Rectal smooth muscle tissue (tissue), 1 donor: ENCODE data around the gene GREB1L.

Experiments
- H3K27ac ChIP-seq: one replicate; pipeline ENCODE4 v1.7.0; 2013; ENCODE audit warnings: low read depth, low read length, inconsistent platforms
- H3K27me3 ChIP-seq: one replicate; pipeline ENCODE4 v1.7.0; 2013; ENCODE audit warnings: low read length; ENCODE audit not compliant: control insufficient read depth, insufficient read depth
- H3K36me3 ChIP-seq: one replicate; pipeline ENCODE4 v1.7.0; 2013; ENCODE audit warnings: low read length; ENCODE audit not compliant: control insufficient read depth, insufficient read depth
- H3K4me1 ChIP-seq: one replicate; pipeline ENCODE4 v1.7.0; 2013; ENCODE audit warnings: low read length; ENCODE audit not compliant: control insufficient read depth, insufficient read depth
- H3K4me3 ChIP-seq: one replicate; pipeline ENCODE4 v1.7.0; 2013; ENCODE audit warnings: low read length
- H3K9ac ChIP-seq: one replicate; pipeline ENCODE4 v1.7.0; 2013; ENCODE audit warnings: low read length

Gene GREB1L

GRCh38 chr18:21486905-21487437 lies 244.9 kb downstream of the GREB1L start:
- no peak overlapping the region for H3K9ac ChIP-seq
- H3K4me1 ChIP-seq = no peaks in the 10 kb centered on the region
- no peak overlapping the region for H3K27ac ChIP-seq
- no peaks in the 10 kb centered on the region for H3K27me3 ChIP-seq
- no peak overlapping the region for H3K4me3 ChIP-seq
- H3K36me3 ChIP-seq = no peaks in the 10 kb centered on the region

- H3K9ac ChIP-seq = no peak overlapping the region
- no peaks in the 10 kb centered on the region for H3K4me1 ChIP-seq
- H3K27me3 ChIP-seq = no peaks in the 10 kb centered on the region
- no peak overlapping the region for H3K27ac ChIP-seq
- no peaks in the 10 kb centered on the region for H3K36me3 ChIP-seq
- no peak overlapping the region for H3K4me3 ChIP-seq
Measured at GRCh38 chr18:21489119-21489750, 247.2 kb downstream of the GREB1L start.

GRCh38 chr18:21489919-21490495 lies 248.0 kb downstream of the GREB1L start:
- H3K27me3 ChIP-seq = no peaks in the 10 kb centered on the region
- no peaks in the 10 kb centered on the region for H3K36me3 ChIP-seq
- H3K9ac ChIP-seq = no peak overlapping the region
- H3K4me3 ChIP-seq = no peak overlapping the region
- no peak overlapping the region for H3K27ac ChIP-seq
- H3K4me1 ChIP-seq = no peaks in the 10 kb centered on the region

GRCh38 chr18:21490748-21491147 lies 248.7 kb downstream of the GREB1L start:
- Histone ChIP-seq H3K27ac (no peak overlapping the region), H3K4me1 (no peaks in the 10 kb centered on the region), H3K27me3 (no peaks in the 10 kb centered on the region), H3K4me3 (no peak overlapping the region), H3K36me3 (no peaks in the 10 kb centered on the region), H3K9ac (no peak overlapping the region)

GRCh38 chr18:21496277-21496835 lies 254.3 kb downstream of the GREB1L start:
- H3K4me1 ChIP-seq = no peaks in the 10 kb centered on the region
- H3K4me3 ChIP-seq = no peak overlapping the region
- H3K27ac ChIP-seq = no peak overlapping the region
- no peaks in the 10 kb centered on the region for H3K27me3 ChIP-seq
- H3K36me3 ChIP-seq = no peaks in the 10 kb centered on the region
- no peak overlapping the region for H3K9ac ChIP-seq

GRCh38 chr18:21499997-21500396 lies 258.0 kb downstream of the GREB1L start:
- no peak overlapping the region for H3K27ac ChIP-seq
- no peak overlapping the region for H3K4me3 ChIP-seq
- no peaks in the 10 kb centered on the region for H3K36me3 ChIP-seq
- no peaks in the 10 kb centered on the region for H3K27me3 ChIP-seq
- H3K9ac ChIP-seq = no peak overlapping the region
- no peaks in the 10 kb centered on the region for H3K4me1 ChIP-seq

- Histone ChIP-seq H3K27ac (no peak overlapping the region), H3K27me3 (no peaks in the 10 kb centered on the region), H3K9ac (no peak overlapping the region)
Measured at GRCh38 chr18:21502661-21503060, 260.6 kb downstream of the GREB1L start.

GRCh38 chr18:21507913-21508701 lies 266.1 kb downstream of the GREB1L start:
- Histone ChIP-seq H3K9ac (no peak overlapping the region), H3K27ac (no peak overlapping the region), H3K4me1 (no peaks in the 10 kb centered on the region), H3K36me3 (no peaks in the 10 kb centered on the region), H3K4me3 (no peak overlapping the region), H3K27me3 (no peaks in the 10 kb centered on the region)

More at GRCh38 chr18:21502661-21503060, 260.6 kb downstream of the GREB1L start:
- H3K4me3 ChIP-seq = no peak overlapping the region
- H3K4me1 ChIP-seq = no peaks in the 10 kb centered on the region
- no peaks in the 10 kb centered on the region for H3K36me3 ChIP-seq

GRCh38 chr18:21509062-21509461 lies 267.0 kb downstream of the GREB1L start:
- H3K27me3 ChIP-seq = no peaks in the 10 kb centered on the region
- no peaks in the 10 kb centered on the region for H3K36me3 ChIP-seq
- H3K9ac ChIP-seq = no peak overlapping the region
- no peak overlapping the region for H3K4me3 ChIP-seq
- H3K4me1 ChIP-seq = no peaks in the 10 kb centered on the region
- H3K27ac ChIP-seq = no peak overlapping the region

GRCh38 chr18:21513292-21513691 lies 271.3 kb downstream of the GREB1L start:
- Histone ChIP-seq H3K27ac (no peak overlapping the region), H3K4me3 (no peak overlapping the region), H3K4me1 (no peaks in the 10 kb centered on the region), H3K36me3 (no peaks in the 10 kb centered on the region), H3K9ac (no peak overlapping the region), H3K27me3 (no peaks in the 10 kb centered on the region)

- Histone ChIP-seq H3K4me3 (no peak overlapping the region), H3K36me3 (no peaks in the 10 kb centered on the region), H3K27ac (no peak overlapping the region), H3K4me1 (no peaks in the 10 kb centered on the region), H3K27me3 (no peaks in the 10 kb centered on the region), H3K9ac (no peak overlapping the region)
Measured at GRCh38 chr18:21513741-21514140, 271.7 kb downstream of the GREB1L start.

GRCh38 chr18:21522530-21522929 lies 280.5 kb downstream of the GREB1L start:
- no peak overlapping the region for H3K27ac ChIP-seq

More at GRCh38 chr18:21522530-21522929, 280.5 kb downstream of the GREB1L start:
- Histone ChIP-seq H3K4me3 (no peak overlapping the region), H3K9ac (no peak overlapping the region), H3K36me3 (peaks cover 4% of the 10 kb centered on the region), H3K4me1 (no peaks in the 10 kb centered on the region), H3K27me3 (no peaks in the 10 kb centered on the region)
